Measurements from ENCODE around the gene FAM76B.
"Not testable (repeated sequence)": the region's sequence is repeated elsewhere in the genome, so short reads cannot be mapped to it uniquely, and the experiment has no call there.

Gene FAM76B

GRCh38 chr11:95789506-95790122, at the start of gene FAM76B:
Gene FAM76B, minus strand, starts transcription at chr11:95789782. Its CDS starts 304 bp downstream, at chr11:95789478.
- peak; percentile 97 for FAIRE-seq

- peak; percentile 95 for FAIRE-seq
Measured at GRCh38 chr11:95835768-95836488, 46.3 kb upstream of the FAM76B start.

- FAIRE-seq: no peak
Measured at GRCh38 chr11:95835351-95835750, 45.8 kb upstream of the FAM76B start.

GRCh38 chr11:95833378-95833777, 43.8 kb upstream of the FAM76B start:
- no peak for FAIRE-seq

- no peak for FAIRE-seq
Measured at GRCh38 chr11:95832763-95833162, 43.2 kb upstream of the FAM76B start.

GRCh38 chr11:95831198-95831883, 41.8 kb upstream of the FAM76B start:
- FAIRE-seq: peak; percentile 99

GRCh38 chr11:95829580-95830259, 40.1 kb upstream of the FAM76B start:
- FAIRE-seq: no peak

GRCh38 chr11:95827696-95828095, 38.1 kb upstream of the FAM76B start:
- no peak for FAIRE-seq

- peak; percentile 30 for FAIRE-seq
Measured at GRCh38 chr11:95821640-95822039, 32.1 kb upstream of the FAM76B start.

GRCh38 chr11:95816037-95816436, 26.5 kb upstream of the FAM76B start:
- FAIRE-seq: no peak

GRCh38 chr11:95811052-95811451, 21.5 kb upstream of the FAM76B start:
- not testable (repeated sequence) for FAIRE-seq

GRCh38 chr11:95806464-95806863, 16.9 kb upstream of the FAM76B start:
- not testable (repeated sequence) for FAIRE-seq

- no peak for FAIRE-seq
Measured at GRCh38 chr11:95805869-95806268, 16.3 kb upstream of the FAM76B start.

GRCh38 chr11:95803973-95804372, 14.4 kb upstream of the FAM76B start:
- peak; percentile 43 for FAIRE-seq

GRCh38 chr11:95802806-95803205, 13.2 kb upstream of the FAM76B start:
- no peak for FAIRE-seq

- FAIRE-seq: no peak
Measured at GRCh38 chr11:95800438-95800837, 10.9 kb upstream of the FAM76B start.

- no peak for FAIRE-seq
Measured at GRCh38 chr11:95799546-95799945, 10.0 kb upstream of the FAM76B start.

GRCh38 chr11:95796501-95796900, 6.9 kb upstream of the FAM76B start:
- no peak for FAIRE-seq

GRCh38 chr11:95795627-95796295, 6.2 kb upstream of the FAM76B start:
- FAIRE-seq: peak; percentile 9

GRCh38 chr11:95794086-95794485, 4.5 kb upstream of the FAM76B start:
- FAIRE-seq: no peak

- FAIRE-seq: no peak
Measured at GRCh38 chr11:95793116-95793515, 3.5 kb upstream of the FAM76B start.

- FAIRE-seq: no peak
Measured at GRCh38 chr11:95792700-95793099, 3.1 kb upstream of the FAM76B start.

GRCh38 chr11:95792200-95792599, 2.6 kb upstream of the FAM76B start:
- FAIRE-seq: no peak
